Limb (tissue), 2 donors: ENCODE measurements around the gene CLDND1.

ENCODE experiments used
- DNase-seq, 2 donors: peaks; one replicate each; pipeline ENCODE4 v3.0.0-alpha.2; 2016; ENCODE audit errors: extremely low spot score in 2 of 2

The CLDND1 gene

DNA sequence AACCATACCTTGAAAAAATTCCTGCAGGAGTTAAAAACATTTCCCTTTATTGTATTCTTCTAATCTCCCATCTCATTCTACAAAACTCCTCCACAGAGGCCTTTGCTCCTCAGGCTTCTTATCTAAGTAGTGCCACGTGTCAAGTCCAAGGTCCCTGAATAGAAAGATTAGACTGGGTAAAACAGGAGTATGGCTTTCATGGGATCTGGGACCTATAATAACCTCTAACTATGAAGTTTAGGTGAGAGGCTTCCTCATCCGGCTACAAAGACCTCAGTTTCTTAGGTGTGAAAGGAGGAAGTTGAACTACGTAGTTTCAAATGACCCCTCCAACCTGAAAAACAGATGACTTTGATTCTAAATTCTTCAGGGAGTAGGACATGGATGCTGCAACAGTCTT is 29.1 kb upstream of the CLDND1 start:
- no peak for DNase-seq

DNA sequence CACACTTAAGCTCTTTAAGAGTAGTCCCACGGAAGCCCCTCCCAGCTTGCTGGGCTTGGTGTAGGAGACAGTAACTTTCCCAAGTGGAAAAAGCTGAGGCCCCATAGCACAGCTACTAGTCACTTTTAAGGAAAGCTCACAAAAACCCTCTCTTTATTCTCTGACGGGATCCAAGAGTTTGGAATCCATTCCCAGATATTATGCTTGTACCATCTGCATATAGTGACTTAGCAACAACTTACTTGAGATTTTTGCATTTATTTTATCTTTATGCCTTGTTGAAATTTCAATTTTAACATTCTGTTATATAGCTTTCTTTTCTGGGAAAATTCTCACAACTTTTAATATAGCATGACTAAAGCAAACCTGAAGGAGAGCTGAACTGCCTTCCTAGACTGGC is 28.5 kb upstream of the CLDND1 start:
- no peak for DNase-seq

DNA sequence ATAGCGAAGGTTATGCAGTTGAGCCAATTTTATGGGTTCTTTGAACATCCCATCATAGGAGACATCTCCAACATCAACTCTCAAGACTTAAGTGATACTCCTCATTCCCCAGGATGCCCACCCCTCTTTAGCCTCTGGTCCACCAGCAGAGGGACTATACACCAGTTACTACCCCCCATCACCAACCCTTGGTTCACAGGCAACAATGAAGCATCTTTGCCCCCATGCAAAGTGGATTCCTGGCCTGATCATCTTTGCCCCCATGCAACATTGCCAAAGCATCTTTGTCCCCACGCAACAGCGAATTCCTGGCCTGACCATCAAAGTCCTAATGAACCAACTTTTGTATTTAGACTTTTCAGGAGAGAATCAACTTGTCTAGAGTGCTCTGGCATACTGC is 28.1 kb upstream of the CLDND1 start:
- DNase-seq = no peak

DNA sequence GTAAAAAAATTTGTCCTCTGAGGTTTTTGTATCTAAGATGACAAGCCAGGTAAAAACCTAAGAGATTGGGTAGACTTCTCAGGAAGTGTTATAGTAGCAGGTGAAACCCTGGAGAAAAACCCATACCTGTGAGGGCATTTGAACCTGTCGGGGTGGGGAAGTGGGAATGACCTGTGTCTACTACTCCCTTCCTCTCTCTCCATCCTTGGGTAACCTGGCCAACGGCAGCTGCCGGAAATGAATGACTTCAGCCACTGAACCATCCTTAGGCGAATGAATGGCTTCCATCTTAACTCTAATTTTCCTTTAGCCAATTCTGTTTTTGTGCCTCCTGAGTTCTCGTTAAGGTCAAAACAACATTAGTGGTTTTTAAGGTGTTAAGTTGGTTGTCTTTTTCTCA is 25.8 kb upstream of the CLDND1 start:
- no peak for DNase-seq

DNA sequence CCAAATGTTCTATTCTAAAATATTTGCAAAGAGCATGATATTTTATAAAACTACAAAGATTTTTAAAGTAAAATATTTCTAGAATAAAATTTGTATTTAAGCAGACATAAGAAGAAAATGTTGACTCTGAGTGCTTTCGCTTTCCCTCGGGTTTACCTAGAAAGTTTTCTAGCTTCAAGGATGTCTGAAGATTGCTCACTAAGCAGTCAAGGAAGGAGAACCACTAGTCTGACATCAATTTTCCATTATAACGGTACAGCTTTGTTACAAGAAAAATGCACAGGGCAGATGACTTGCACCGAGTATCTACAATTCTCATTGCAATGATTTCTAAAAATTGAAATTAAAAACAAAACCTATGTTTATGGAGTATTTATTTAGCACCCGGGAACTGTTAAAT is 23.2 kb upstream of the CLDND1 start:
- DNase-seq = no peak

DNA sequence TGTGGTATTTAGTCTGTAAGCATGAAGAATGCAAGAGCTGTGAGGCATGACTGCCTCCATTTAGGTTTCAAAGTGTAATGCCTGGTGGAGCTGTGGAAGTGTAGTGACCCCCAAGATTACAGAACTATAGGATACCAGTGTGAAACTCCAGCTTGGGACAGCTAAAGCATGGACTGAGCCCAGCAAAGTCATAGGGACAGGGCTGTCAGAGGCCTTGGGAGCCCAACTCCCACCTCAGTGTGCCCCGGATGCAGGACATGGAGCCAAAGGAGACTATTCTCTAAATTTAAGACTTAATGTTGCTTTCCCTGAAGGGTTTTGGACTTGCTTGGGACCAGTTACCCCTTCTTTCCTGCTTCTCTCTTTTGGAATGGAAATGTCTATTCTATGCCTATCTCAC is 19.9 kb upstream of the CLDND1 start:
- no peak for DNase-seq

DNA sequence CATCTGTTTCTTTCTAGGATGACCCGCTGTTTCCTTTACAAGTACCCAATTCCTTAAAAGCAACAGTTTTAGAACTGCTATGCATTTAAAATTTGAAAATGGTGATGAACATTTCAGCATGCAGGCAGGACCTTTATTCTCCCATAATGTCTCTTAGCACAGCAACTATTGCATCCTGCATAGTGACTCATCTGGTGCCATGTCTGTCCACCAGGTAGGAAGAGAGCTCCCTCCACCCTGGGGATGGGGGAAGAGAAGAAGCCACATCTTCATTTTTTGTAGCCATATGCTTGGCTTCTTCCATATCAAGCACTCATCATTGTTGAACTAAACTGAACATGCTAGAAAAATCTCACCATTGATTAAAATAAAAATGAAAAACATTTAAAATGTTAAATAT is 19.0 kb upstream of the CLDND1 start:
- DNase-seq = no peak

DNA sequence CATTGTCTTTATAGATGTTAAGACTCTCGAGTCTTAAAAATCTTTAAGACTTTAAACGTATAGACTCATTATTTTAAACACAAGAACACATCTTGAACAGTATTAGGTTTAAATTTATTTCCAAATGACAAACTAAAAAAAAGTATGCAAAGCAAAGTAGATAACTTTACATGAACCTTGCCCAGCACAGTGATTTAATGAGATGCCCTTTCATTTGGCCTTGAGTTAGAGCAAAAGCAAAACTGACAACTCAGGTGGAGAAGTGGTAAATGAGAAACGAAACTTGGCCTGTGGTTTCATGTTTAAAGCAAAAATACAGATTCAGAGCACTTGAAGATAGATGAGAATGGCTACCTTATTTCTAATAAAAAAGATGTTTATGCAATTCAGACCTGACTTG is 17.6 kb upstream of the CLDND1 start:
- no peak for DNase-seq

DNA sequence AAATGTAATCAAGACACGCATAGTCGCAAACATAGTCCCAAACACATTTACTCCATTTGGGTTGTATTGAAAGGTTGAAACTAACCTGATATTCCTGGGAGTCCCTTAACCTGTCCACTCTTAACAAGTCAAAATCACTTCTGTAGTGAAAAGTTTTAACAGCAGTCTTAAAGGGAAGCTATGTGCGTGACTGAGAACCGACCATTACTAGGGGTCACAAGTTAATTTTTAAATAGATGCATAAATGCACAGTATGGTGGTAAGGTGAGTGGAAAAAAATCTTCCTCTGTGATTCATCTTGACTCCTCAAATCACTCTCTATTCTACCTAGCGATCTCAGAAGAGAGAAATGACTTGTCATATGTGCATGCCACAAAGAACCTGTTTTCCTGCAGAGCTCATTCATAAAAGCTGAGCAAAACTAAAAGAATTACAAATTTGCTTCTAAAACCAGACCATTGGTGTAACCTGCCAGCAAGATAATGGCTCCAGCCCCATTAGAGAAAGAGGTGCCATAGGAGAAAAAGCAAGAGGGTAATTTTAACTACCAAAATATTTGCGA is 13.8 kb upstream of the CLDND1 start:
- DNase-seq = no peak

DNA sequence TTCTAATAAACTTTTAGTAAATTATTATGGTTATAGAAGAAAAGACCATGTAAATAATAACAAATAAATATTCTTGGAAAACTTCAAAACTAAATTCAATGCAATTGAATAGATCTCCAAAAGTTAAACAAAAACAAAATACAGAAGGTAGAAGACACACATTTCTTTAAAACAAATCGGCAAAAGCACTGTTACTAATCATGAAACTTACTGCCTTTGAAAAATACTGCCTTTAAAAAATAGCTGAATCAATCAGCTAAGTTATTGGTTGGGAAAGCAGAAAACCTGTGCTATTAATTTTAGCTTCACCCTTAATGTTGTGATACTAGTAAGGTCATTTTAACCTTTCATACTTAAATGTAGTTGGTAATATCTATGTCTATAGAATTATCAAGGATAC is 12.0 kb upstream of the CLDND1 start:
- DNase-seq = no peak

DNA sequence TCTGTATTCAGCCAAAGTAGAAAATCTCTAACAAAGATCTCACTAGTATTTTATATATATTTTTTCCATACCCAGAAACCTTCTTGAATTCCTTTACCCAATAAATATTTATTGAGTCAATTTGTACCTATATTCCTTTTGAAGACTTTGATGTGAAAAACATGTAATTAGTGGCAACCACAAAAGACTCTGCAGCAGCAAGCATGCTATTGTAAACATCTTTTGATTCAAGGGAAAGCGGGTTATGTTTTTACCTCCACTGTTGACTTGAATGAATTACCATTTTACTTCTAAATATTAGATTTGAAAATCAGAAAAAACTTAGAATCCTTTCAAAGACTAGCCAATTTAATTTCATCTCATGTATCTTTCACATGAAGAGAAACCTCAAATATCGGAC is 11.5 kb upstream of the CLDND1 start:
- DNase-seq = no peak

DNA sequence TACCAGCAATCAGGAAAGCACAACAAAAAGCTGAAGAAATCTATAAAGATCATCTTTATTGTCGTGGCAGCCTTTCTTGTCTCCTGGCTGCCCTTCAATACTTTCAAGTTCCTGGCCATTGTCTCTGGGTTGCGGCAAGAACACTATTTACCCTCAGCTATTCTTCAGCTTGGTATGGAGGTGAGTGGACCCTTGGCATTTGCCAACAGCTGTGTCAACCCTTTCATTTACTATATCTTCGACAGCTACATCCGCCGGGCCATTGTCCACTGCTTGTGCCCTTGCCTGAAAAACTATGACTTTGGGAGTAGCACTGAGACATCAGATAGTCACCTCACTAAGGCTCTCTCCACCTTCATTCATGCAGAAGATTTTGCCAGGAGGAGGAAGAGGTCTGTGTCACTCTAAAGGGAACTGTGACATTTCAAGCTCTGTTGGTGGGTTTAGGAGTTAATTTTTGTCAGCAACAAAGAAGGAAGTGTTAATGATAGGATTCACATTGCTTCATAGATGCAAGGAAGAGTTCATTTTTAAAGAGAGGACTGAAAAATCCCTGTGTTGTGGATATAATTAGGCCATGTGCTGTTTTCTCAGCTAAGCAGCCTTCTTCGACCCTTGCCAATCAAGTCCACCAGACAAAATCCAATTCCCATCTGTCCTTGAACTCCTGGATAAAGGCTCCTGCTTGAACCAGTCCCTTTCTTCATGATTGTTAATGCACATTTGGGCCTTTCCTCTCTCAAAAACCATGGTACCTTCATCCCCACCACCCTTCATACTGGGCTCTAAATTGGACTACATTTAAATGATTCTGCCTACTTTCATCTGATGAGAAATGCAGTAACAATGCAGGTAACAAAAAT is 10.2 kb upstream of the CLDND1 start:
- no peak for DNase-seq

DNA sequence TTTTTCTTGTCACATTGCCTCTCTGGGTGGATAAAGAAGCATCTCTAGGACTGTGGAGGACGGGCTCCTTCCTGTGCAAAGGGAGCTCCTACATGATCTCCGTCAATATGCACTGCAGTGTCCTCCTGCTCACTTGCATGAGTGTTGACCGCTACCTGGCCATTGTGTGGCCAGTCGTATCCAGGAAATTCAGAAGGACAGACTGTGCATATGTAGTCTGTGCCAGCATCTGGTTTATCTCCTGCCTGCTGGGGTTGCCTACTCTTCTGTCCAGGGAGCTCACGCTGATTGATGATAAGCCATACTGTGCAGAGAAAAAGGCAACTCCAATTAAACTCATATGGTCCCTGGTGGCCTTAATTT is 9.6 kb upstream of the CLDND1 start:
- no peak for DNase-seq

DNA sequence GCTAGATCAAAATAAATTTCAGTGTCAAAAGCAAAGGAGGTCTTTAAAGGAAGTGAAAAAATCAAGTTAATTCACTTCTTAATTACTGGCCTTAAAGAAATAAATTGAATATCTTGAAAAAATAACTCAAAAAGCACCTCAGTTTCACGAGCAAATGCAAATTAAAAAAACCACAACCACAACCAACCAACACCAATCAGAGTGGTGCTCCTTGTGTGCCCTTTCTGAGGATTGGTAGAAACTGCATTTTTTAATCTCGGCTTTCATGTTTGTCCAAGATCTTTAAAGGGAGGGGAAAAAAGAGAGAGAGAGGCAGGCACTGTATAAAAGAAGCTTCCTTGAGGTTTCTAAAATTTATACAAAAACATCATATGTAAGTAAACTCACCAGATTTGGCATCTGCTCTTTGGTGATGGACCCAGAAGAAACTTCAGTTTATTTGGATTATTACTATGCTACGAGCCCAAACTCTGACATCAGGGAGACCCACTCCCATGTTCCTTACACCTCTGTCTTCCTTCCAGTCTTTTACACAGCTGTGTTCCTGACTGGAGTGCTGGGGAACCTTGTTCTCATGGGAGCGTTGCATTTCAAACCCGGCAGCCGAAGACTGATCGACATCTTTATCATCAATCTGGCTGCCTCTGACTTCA is 9.0 kb upstream of the CLDND1 start, which contains the start of gene GPR15:
TSS of gene GPR15 (plus strand) at position 357 of the 653 bp plus-strand sequence. CDS start at position 413, 56 bp downstream.
- no peak for DNase-seq

DNA sequence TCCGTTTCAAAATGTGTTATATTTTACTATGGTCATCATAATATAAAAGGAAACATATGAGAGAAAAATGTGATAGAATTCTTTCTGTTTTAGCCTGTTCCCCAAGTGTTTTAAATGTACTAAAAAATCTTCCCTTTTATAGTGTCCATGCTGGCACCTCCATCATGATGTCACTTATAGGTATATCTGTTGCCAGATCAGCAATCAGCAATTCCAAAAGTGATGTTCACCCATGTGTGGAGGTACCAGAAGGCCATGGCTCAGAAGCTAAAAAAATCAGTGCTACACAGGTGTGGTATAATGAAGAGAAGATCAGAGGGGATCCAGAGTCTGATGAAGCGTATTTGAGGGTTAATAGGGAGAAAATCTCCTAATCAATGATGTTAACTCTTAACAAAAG is 8.0 kb upstream of the CLDND1 start:
- DNase-seq = no peak

DNA sequence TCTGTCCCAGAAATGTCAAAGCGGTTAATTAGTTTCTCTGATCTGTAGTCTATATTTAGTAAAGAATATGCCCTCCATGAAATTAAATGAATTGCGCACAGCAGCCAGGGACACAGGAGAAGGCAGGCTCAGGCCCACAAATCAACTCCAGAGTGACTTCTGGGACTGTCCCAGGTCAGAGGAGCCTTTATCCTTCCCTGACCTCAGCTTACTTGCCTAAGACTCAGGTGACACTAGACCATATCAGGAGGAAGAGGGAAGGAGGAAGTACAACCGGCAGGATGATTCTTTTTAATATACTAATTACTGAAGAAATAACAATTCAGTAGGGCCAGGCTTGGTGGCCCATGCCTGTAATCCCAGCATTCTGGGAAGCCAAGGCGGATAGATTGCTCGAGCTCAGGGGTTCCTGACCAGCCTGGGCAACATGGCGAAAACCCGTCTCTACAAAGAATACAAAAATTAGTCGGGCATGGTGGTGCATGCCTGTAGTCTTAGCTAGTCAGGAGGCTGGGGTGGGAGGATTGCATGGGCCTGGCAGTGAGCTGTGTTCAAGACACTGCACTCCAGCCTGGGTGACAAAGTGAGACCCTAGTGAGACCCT is 7.3 kb upstream of the CLDND1 start:
- no peak for DNase-seq

DNA sequence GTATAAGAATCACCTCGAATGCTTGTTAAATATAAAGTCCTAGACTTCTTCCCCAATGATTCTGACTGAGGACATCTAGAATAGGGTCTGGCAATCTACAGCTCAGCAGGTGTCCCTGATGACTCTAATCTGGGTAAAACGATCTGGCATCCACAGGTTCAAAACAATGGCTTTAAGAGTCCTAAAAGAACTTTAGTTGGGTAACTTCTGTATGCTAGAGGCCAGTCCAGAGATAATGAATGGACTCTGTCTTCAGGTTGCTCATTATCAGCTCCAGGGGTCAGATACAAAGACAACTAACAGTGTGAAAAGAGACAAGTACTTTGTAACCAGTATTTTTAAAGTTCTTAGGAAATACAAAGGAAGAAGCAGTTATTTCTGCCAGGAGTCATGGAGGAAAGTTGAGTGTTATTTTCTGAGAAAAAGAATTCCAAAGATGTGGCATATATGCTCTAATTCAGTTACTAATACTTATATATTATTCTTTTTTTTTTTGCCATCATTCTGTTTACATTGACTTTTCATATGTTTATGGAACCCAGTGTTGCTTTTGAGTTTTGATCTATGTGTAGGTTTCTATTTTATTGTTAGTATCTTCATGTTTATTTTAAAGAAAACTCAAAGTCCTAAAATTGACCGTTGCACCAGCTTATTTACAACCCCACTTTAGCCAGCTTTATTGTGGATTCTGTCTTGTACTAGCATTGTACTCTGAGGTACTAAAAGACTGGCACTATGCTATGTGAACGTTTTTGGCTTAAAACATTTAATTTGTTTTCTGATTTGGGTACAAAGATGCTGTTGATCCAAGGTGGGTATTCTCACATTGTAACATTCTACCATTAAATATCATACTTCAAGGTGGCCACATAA is 6.0 kb upstream of the CLDND1 start:
- DNase-seq = no peak

DNA sequence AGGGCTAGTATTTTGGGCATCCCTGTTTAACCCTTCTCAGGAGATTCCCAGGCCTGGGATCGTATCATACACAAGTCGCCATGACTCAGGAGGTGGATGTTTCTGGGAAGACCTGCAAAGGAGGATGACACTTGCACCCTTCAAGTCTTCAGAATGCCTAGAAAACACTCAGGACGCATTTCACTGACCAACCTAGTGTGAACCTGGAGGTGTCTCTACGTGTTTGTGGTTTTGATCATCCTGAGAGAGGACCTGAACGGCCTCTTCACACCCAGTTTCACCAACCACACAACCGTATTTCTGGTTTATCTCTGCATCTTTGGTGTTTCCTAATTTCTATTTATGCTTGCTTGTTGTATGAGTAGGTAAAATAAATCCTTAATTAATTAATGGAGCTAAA is 2.8 kb upstream of the CLDND1 start:
- no peak for DNase-seq

DNA sequence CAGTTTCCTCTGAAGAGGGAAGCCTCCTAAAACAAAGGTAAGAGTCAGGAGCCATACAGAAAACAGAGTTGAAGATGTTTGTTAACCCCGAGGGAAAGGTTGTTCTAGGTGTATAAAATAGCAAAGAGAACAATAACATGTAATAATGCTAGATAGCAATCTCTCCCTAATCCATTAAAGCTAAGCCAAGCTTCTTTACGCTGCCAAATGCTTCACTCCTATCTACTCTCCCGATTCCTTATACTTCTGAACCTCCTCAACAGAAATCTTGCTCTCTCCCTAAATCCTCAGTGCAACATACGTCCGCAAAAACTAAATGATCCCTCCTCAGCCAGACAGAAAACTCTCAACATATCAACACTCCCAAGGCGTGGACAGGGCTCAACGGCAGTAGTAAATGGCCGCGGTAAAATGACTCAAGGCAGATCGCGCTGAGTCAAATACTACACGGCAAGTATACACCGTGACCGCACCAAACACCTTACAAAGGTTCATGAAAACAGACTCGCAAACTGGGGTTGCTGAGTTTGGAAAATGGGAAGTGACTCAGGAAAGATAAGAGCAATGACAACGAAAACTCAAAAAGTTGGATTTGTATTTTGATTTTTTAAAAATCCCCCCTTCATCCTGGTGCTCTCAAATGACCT is 682 bp downstream of the CLDND1 start:
- peak in 1 of 2 donors; percentile 28 for DNase-seq

DNA sequence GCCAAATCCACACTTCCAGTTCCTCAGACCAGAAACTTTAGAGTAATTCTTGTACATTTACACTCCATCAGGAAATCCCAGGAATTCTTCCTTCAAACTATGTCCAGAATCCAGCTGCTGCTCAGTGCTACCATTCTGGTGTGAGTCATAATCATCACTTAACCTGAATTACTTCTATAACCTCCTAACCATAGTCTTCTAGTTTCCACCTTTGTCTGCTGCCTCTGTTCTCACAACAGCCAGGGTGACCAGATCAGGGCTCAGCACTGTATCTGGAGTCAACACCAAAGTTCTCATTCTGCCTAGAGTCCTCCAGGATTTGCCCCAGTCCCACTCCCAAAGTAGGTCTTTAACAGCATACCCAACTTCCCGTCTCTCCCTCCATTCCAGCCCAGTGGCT is 3.4 kb downstream of the CLDND1 start:
- DNase-seq = no peak

DNA sequence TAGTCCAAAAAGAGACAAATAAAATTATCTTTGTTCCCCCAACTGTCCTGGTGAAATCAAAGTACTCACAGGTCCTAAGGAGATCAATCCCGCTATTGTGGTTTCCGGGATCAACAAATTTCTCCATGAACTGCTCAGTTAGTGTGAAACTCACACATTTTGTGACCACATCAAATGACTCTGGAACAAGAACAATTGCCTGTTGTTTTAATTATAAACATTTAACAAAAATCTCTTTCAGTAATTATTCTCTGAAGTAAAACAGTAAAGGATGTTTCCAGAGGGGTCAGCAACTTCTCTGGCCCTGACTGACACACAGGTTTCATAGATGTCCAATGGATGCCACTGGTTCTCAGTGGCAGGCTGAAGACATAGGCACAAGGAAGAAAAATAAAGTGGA is 3.9 kb downstream of the CLDND1 start:
- DNase-seq = no peak
